PC-9 (cell line): ENCODE data around the gene PHLDA2. TPM values are rescaled to one million over a fixed set of nuclear protein-coding genes. Genes with fewer than 3 reads are reported as not detected.

Experiments
- BruUV-seq: library from RNA; stranded (reverse); fragments of 400-500 nt; replicated peaks from 2 replicates; lab custom pipeline; 2021; lab: Mats Ljungman, UMichigan
- CTCF ChIA-PET: fragments of 300-600 bp; sonication (Branson Sonifier 250); formaldehyde crosslinking; loops from one replicate; lab custom pipeline; 2022; ENCODE audit warnings: antibody characterized with exemption; lab: Charles Lee
- POLR2A ChIA-PET: fragments of 300-600 bp; sonication (Branson Sonifier 250); formaldehyde crosslinking; loops from one replicate; lab custom pipeline; 2022; ENCODE audit warnings: antibody characterized with exemption; ENCODE audit not compliant: unreplicated experiment; lab: Charles Lee
- DNase-seq, 2 experiments: peaks; one replicate each; pipeline versions ENCODE4 v3.0.0 to v3.0.0-alpha.2; 2015 to 2022; ENCODE audit warnings: mixed read lengths in 1 of 2
- H2AFZ ChIP-seq: fragments of 200-600 bp; sonication (generic); 2 replicates; pipeline ENCODE4 v1.8.1; 2017; ENCODE audit warnings: antibody characterized with exemption
- H3F3A ChIP-seq: fragments of 200-600 bp; sonication (generic); 2 replicates; pipeline ENCODE4 v1.8.1; 2017; ENCODE audit warnings: antibody characterized with exemption, mild to moderate bottlenecking, low read depth; ENCODE audit not compliant: insufficient read depth
- H3K27ac ChIP-seq: fragments of 200-600 bp; sonication (generic); 2 replicates; pipeline ENCODE4 v1.6.1; 2016; ENCODE audit warnings: mixed run types
- H3K27me3 ChIP-seq: fragments of 200-600 bp; sonication (generic); 2 replicates; pipeline ENCODE4 v1.6.1; 2016; ENCODE audit warnings: low read depth, mixed run types; ENCODE audit not compliant: insufficient read depth
- H3K36me3 ChIP-seq: fragments of 200-600 bp; sonication (generic); 2 replicates; pipeline ENCODE4 v1.6.1; 2016; ENCODE audit warnings: low read depth, mixed run types
- H3K4me1 ChIP-seq: fragments of 200-600 bp; sonication (generic); replicated peaks from 2 replicates; pipeline ENCODE4 v1.6.1; 2016; ENCODE audit warnings: mixed run types; ENCODE audit not compliant: insufficient read depth
- H3K4me2 ChIP-seq: fragments of 200-600 bp; sonication (generic); 2 replicates; pipeline ENCODE4 v1.6.1; 2017; ENCODE audit warnings: mixed run types
- H3K4me3 ChIP-seq: fragments of 200-600 bp; sonication (generic); 2 replicates; pipeline ENCODE4 v1.6.1; 2016; ENCODE audit warnings: mixed run types
- H3K79me2 ChIP-seq: fragments of 200-600 bp; sonication (generic); 2 replicates; pipeline ENCODE4 v1.6.1; 2017; ENCODE audit warnings: low read depth, mixed run types
- H3K9me2 ChIP-seq: fragments of 200-600 bp; sonication (generic); 2 replicates; pipeline ENCODE4 v1.8.1; 2017; ENCODE audit warnings: mild to moderate bottlenecking; ENCODE audit not compliant: insufficient read depth
- H3K9me3 ChIP-seq: fragments of 200-600 bp; sonication (generic); 2 replicates; pipeline ENCODE4 v1.8.1; 2016; ENCODE audit warnings: low read depth; ENCODE audit not compliant: insufficient read depth
- H4K20me1 ChIP-seq: fragments of 200-600 bp; sonication (generic); 2 replicates; pipeline ENCODE4 v1.8.1; 2017; ENCODE audit not compliant: insufficient read depth
- CTCF ChIP-seq: fragments of 200-600 bp; sonication (generic); conservative IDR thresholded peaks from 2 replicates; pipeline ENCODE4 v1.6.1; 2017; ENCODE audit warnings: mixed run types, antibody characterized with exemption, mild to moderate bottlenecking, moderate library complexity
- EZH2 ChIP-seq: fragments of 200-600 bp; sonication (generic); IDR thresholded peaks from 2 replicates; pipeline ENCODE4 v1.8.0; 2017; ENCODE audit warnings: antibody characterized with exemption, low read depth
- intact Hi-C: fragments of 100-400 bp; cut with micrococcal nuclease; formaldehyde crosslinking; loops from one replicate; pipeline ENCODE4 v1.10.0; 2022; ENCODE audit not compliant: unreplicated experiment
- total RNA-seq: library from RNA; stranded (reverse); gene quantifications from 2 replicates; pipeline ENCODE4 v1.2.3, GENCODE V29; 2021

The PHLDA2 gene
- total RNA-seq, 1 experiment from 2014 or later = 14.1 TPM

DNA sequence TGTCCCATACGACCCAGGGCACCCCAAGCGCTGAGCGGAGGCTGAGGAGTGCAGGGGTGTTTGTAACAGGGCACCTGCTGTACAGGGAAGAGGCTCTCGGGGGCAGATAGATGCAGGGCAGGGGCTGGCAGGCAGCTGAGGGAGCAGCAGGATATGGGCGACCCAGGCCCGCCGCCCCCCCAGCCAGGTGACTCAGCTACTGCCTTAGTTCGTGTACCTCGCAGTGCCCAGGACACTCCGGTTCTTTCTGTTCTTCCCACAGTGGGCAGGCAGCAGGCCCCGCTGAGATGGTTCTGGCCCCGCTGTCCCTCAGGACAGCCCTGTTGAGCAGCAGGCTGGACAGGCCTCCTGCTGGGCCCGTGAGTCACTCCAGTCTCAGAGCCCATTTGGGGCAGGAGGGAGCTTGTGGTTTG is 16.2 kb downstream of the PHLDA2 start:
- no peaks in the 10 kb centered on the region for H4K20me1 ChIP-seq
- no TSS peak for BruUV-seq
- H3K4me1 ChIP-seq = peaks cover 33% of the 10 kb centered on the region
- H2AFZ ChIP-seq = no peak overlapping the region
- no peaks in the 10 kb centered on the region for H3K27me3 ChIP-seq
- no peaks in the 10 kb centered on the region for H3K9me3 ChIP-seq
- no peaks in the 10 kb centered on the region for H3K36me3 ChIP-seq
- no peak for TF ChIP-seq EZH2
- no peak; the same call in 1 of the 2 replicates for TF ChIP-seq CTCF
- no peaks in the 10 kb centered on the region for H3K9me2 ChIP-seq
- peak overlapping the region; percentile 41; the same call in 1 of the 2 replicates for H3K4me3 ChIP-seq
- peak overlapping the region; percentile 81 for H3K27ac ChIP-seq
- ChIA-PET POLR2A (no interaction called here), CTCF (no interaction called here)
- no peaks in the 10 kb centered on the region for H3K79me2 ChIP-seq
- peaks cover 17% of the 10 kb centered on the region; the same call in 1 of the 2 replicates for H3F3A ChIP-seq
- DNase-seq = peak in 1 of 2 experiments; percentile 32
- H3K4me2 ChIP-seq = peak overlapping the region; percentile 91
- intact Hi-C loops = loop anchor here (2.0 kb wide), 1 partner anchor 16 kb away; the partner anchor contains the start of gene PHLDA2

DNA sequence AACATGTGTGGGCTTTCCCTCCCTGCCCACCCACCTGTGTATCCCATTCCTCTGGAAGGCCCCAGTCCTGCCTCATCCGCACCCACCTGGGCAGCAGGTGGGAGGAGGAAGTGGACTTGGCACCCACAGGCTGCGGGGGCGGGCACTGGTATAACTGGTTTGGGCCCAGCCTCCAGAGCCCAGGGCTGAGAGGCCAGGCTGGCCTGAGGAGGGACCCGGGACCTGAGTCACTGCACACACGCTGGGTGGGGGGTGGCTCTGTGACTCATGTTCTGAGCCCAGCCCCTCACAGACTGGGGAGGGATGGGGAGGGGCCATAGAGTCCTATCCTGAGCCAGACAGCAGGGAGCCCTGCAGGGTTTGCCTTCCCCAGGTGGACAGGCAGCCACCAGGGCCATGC is 16.7 kb downstream of the PHLDA2 start:
- DNase-seq = peak; percentile 90 to 94
- peak overlapping the region; percentile 91 for H3K4me2 ChIP-seq
- H2AFZ ChIP-seq = no peak overlapping the region
- no peaks in the 10 kb centered on the region for H3K79me2 ChIP-seq
- no peaks in the 10 kb centered on the region for H3K36me3 ChIP-seq
- intact Hi-C loops = loop anchor here (1.0 to 2.0 kb wide), 2 partner anchors 10 to 16 kb away; partner anchors contain the start of gene PHLDA2
- CTCF ChIA-PET = no interaction called here
- H3K9me2 ChIP-seq = no peaks in the 10 kb centered on the region
- no peaks in the 10 kb centered on the region for H3K27me3 ChIP-seq
- H3K4me3 ChIP-seq = peak overlapping the region; percentile 41; the same call in 1 of the 2 replicates
- BruUV-seq = no TSS peak
- H3K27ac ChIP-seq = peak overlapping the region; percentile 81
- H3K4me1 ChIP-seq = peaks cover 33% of the 10 kb centered on the region
- H3F3A ChIP-seq = peaks cover 17% of the 10 kb centered on the region; the same call in 1 of the 2 replicates
- POLR2A ChIA-PET = no interaction called here
- no peaks in the 10 kb centered on the region for H4K20me1 ChIP-seq
- no peaks in the 10 kb centered on the region for H3K9me3 ChIP-seq
- TF ChIP-seq EZH2 (no peak), CTCF (no peak)

- intact Hi-C loops = loop anchor here (1.0 to 2.0 kb wide), 2 partner anchors 10 to 17 kb away; partner anchors contain the start of gene PHLDA2
- peaks cover 17% of the 10 kb centered on the region; the same call in 1 of the 2 replicates for H3F3A ChIP-seq
- peak; percentile 53 to 64 for DNase-seq
- H3K4me1 ChIP-seq = peaks cover 33% of the 10 kb centered on the region
- H4K20me1 ChIP-seq = no peaks in the 10 kb centered on the region
- peak overlapping the region; percentile 78 for H3K27ac ChIP-seq
- no peaks in the 10 kb centered on the region for H3K79me2 ChIP-seq
- POLR2A ChIA-PET = interaction anchor here (0.5 to 0.7 kb wide), 4 partner anchors 9 to 897 kb away, joined by 3 to 4 read pairs (median 4); no protein-coding TSS in a partner anchor
- no TSS peak for BruUV-seq
- no peaks in the 10 kb centered on the region for H3K9me2 ChIP-seq
- TF ChIP-seq EZH2 (no peak), CTCF (no peak)
- no peaks in the 10 kb centered on the region for H3K9me3 ChIP-seq
- no peaks in the 10 kb centered on the region for H3K27me3 ChIP-seq
- no peak overlapping the region for H3K4me3 ChIP-seq
- CTCF ChIA-PET = no interaction called here
- H2AFZ ChIP-seq = no peak overlapping the region
- no peaks in the 10 kb centered on the region for H3K36me3 ChIP-seq
- peak overlapping the region; percentile 60 for H3K4me2 ChIP-seq
These were observed 17.3 kb downstream of the PHLDA2 start for GRCh38 chr11:2911785-2912391.
